Heart left ventricle (tissue), 13 donors: ENCODE results near the gene ITGB5.

Experiments
- POLR2A ChIP-seq, 2 donors: fragments of 450-650 bp; IDR thresholded peaks; one replicate each; pipeline ENCODE4 v1.6.1; 2017; ENCODE audit warnings: antibody characterized with exemption in 2 of 2, mild to moderate bottlenecking in 2 of 2, moderate library complexity in 2 of 2
- TF ChIP-seq, protein P1 (sequence below), 12 donors: fragments of 200-600 bp; sonication (generic) in 4 of 12; IDR thresholded peaks; one replicate each; pipeline versions ENCODE4 v1.5.0 to v1.8.0; 2018 to 2022; ENCODE audit warnings: antibody characterized with exemption in 12 of 12, mild to moderate bottlenecking in 5 of 12
- donor health status: ischemic (EF 13 %, LVEDD 7.1; RV severe dilation, severe dysfunction).
- donor health status: DM: no; HTN: yes; CAD: no.
- donor health status: DM: no; HTN: no; CAD: no.
- donor health status: ischemic (EF 25% LVEDD 6.9; RV normal size, moderate dysfunction).
- donor health status: ischemic (EF 25% LVEDD 5.7; RV mildly dilated, moderate dysfunction).
- donor health status: ischemic (EF 35%, LVEDD 5.7; RV mildly dilated, moderate dysfunction).
- donor health status: nonischemic (EF 11% LVEDD 7.7; RV severe dilation, severe dysfunction).
- donor health status: DM: yes; HTN: yes; CAD: no.
- donor health status: PGD.
- donor health status: ischemic (EF 29% LVEDD 5.4; RV normal size, mild dysfunction).
- donor health status: nonischemic (EF 23%, LVEDD 6.1; RV moderate dilation, normal function).

GRCh38 chr3:124878561-124879336 lies 8.4 kb downstream of the ITGB5 start:
- TF ChIP-seq, protein P1, sequence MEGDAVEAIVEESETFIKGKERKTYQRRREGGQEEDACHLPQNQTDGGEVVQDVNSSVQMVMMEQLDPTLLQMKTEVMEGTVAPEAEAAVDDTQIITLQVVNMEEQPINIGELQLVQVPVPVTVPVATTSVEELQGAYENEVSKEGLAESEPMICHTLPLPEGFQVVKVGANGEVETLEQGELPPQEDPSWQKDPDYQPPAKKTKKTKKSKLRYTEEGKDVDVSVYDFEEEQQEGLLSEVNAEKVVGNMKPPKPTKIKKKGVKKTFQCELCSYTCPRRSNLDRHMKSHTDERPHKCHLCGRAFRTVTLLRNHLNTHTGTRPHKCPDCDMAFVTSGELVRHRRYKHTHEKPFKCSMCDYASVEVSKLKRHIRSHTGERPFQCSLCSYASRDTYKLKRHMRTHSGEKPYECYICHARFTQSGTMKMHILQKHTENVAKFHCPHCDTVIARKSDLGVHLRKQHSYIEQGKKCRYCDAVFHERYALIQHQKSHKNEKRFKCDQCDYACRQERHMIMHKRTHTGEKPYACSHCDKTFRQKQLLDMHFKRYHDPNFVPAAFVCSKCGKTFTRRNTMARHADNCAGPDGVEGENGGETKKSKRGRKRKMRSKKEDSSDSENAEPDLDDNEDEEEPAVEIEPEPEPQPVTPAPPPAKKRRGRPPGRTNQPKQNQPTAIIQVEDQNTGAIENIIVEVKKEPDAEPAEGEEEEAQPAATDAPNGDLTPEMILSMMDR (IDR thresholded peaks at IDR 0.05), result no peak
- no peak for TF ChIP-seq POLR2A (IDR thresholded peaks at IDR 0.05)
